ENCODE measurements around the gene PANK1. TPM values are rescaled to one million over a fixed set of nuclear protein-coding genes. Genes with fewer than 3 reads are reported as not detected.
"Not testable (repeated sequence)": the region's sequence is repeated elsewhere in the genome, so short reads cannot be mapped to it uniquely, and the experiment has no call there.

PANK1 gene
- total RNA-seq, 4 donors from 2014 or later: 2.0 to 5.0 (median 3.6) TPM

DNA sequence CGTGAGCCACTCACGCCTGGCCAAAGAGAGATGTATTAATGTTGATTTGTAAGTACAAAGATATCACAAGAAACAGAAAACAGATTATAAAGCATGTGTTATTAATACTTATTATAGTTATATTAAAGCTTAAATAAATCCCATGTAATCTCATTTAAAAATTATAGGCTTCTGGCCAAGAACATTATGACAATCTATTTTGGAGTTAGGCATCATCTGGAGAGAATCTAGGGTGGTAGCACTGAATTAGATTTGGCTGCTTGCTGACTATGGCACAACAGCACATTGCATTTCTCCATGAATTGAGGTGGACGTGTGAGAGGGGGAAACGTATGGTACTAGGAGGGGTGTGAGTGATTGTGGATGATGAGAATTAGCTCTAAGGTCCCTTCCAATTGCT is 92.8 kb downstream of the PANK1 start:
- whole genome bisulfite sequencing: 86% methylated on average over 4 of the region's 4 CpGs
- Histone ChIP-seq H3K36me3 (no peaks in the 10 kb centered on the region), H3K27ac (replicated peaks in 1 of 4) (no peak overlapping the region), H3K9me3 (no peaks in the 10 kb centered on the region), H3K27me3 (no peaks in the 10 kb centered on the region), H3K4me3 (no peak overlapping the region), H3K4me1 (peaks cover 0 to 7% (median 5%) of the 10 kb centered on the region in 4 donors)
- TF ChIP-seq POLR2A (IDR thresholded peaks at IDR 0.05; ENCODE audit: low read depth): no peak
- TF ChIP-seq, protein P1, sequence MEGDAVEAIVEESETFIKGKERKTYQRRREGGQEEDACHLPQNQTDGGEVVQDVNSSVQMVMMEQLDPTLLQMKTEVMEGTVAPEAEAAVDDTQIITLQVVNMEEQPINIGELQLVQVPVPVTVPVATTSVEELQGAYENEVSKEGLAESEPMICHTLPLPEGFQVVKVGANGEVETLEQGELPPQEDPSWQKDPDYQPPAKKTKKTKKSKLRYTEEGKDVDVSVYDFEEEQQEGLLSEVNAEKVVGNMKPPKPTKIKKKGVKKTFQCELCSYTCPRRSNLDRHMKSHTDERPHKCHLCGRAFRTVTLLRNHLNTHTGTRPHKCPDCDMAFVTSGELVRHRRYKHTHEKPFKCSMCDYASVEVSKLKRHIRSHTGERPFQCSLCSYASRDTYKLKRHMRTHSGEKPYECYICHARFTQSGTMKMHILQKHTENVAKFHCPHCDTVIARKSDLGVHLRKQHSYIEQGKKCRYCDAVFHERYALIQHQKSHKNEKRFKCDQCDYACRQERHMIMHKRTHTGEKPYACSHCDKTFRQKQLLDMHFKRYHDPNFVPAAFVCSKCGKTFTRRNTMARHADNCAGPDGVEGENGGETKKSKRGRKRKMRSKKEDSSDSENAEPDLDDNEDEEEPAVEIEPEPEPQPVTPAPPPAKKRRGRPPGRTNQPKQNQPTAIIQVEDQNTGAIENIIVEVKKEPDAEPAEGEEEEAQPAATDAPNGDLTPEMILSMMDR (IDR thresholded peaks at IDR 0.05): no peak
- no peak for DNase-seq (ENCODE audit: extremely low spot score)
- intact Hi-C loops (cut with DNase I): no loop called here

DNA sequence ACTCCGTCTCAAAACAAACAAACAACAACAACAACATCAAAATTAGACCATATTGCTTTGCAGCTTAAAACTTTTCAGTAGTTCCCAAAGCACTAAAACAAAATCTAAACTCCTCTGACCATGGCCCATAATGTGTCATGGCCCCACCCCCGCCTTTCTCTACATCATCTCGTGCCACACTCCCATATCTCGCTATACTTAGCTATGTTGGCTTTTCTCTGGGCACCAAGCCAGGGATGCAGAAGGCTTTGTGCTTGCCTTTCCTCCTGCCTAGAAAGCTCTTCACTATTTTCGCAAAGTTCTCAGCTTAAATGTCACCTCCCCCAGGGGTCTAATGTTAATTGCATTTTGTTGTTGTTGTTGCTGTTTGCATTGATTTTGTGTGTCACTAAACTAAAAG is 94.5 kb downstream of the PANK1 start:
- 71% methylated on average over 5 of the region's 5 CpGs for WGBS
- no peak overlapping the region for H3K27ac ChIP-seq (replicated peaks in 1 of 4)
- TF ChIP-seq POLR2A (IDR thresholded peaks at IDR 0.05; ENCODE audit: low read depth) (no peak), EP300 (IDR thresholded peaks at IDR 0.05) (no peak), POLR2AphosphoS5 (IDR thresholded peaks at IDR 0.05) (no peak)
- TF ChIP-seq, protein P1 (IDR thresholded peaks at IDR 0.05): no peak
- no peak for DNase-seq (ENCODE audit: extremely low spot score)
- H3K27me3 ChIP-seq: no peaks in the 10 kb centered on the region
- intact Hi-C loops (cut with DNase I): no loop called here
- no peaks in the 10 kb centered on the region for H3K36me3 ChIP-seq
- no peaks in the 10 kb centered on the region for H3K9me3 ChIP-seq
- H3K4me1 ChIP-seq: peaks cover 0 to 7% (median 5%) of the 10 kb centered on the region in 4 donors
- H3K4me3 ChIP-seq: no peak overlapping the region

DNA sequence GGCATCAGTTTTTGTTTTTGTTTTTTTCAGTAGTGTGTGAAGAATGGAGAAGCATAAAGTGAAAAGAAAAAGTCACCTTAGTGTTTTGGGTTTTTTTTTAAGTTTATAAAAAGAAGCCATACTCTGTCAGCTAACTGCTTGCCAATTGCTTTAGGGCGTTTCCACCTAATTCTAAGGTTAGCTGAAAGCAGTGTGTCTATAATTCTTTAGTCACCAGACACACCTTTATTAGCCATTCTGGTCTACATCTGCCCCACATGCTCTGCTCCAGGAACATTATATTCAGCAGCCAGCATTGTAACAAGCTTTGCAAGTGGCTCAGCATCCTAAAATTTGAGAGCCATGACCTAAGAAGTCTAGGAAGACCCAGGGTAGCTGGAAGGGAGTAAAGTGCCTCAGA is 95.5 kb downstream of the PANK1 start:
- WGBS: 70% methylated on average over 1 of the region's 1 CpG
- no peak for DNase-seq (ENCODE audit: extremely low spot score)
- TF ChIP-seq, protein P1 (IDR thresholded peaks at IDR 0.05): no peak
- no peak for TF ChIP-seq POLR2AphosphoS5 (IDR thresholded peaks at IDR 0.05)
- TF ChIP-seq POLR2A (IDR thresholded peaks at IDR 0.05; ENCODE audit: low read depth): no peak
- no peak for TF ChIP-seq EP300 (IDR thresholded peaks at IDR 0.05)

DNA sequence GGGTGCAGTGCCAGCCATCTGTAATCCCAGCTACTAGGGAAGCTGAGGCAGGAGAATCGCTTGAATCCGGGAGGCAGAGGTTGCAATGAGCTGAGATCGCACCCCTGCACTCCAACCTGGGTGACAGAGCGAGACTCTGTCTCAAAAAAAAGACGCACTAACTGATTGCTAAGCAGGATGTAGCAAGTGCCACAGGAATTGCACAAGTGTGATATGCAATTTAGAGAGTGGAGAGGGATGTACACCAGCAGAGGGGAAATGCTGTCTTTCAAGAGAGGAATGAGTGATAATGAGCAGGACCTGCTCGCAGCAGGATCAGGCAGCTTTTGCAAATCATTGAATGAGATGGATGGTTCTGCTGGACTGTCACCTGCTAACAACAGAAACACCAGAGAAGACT is 96.4 kb downstream of the PANK1 start:
- TF ChIP-seq EP300 (IDR thresholded peaks at IDR 0.05): no peak
- TF ChIP-seq POLR2A (IDR thresholded peaks at IDR 0.05; ENCODE audit: low read depth): no peak
- TF ChIP-seq, protein P1 (IDR thresholded peaks at IDR 0.05): no peak
- TF ChIP-seq POLR2AphosphoS5 (IDR thresholded peaks at IDR 0.05): no peak
- H3K27ac ChIP-seq (replicated peaks in 1 of 4): no peak overlapping the region
- H3K9me3 ChIP-seq: no peaks in the 10 kb centered on the region
- no peak overlapping the region for H3K4me3 ChIP-seq
- intact Hi-C loops (cut with DNase I): no loop called here
- peaks cover 0 to 6% (median 4%) of the 10 kb centered on the region in 4 donors for H3K4me1 ChIP-seq
- H3K27me3 ChIP-seq: no peaks in the 10 kb centered on the region
- 70% methylated on average over 6 of the region's 6 CpGs for WGBS
- no peaks in the 10 kb centered on the region for H3K36me3 ChIP-seq
- no peak for DNase-seq (ENCODE audit: extremely low spot score)

More for the DNA sequence above, 95.5 kb downstream of the PANK1 start:
- H3K9me3 ChIP-seq: no peaks in the 10 kb centered on the region
- H3K4me1 ChIP-seq: peaks cover 0 to 7% (median 5%) of the 10 kb centered on the region in 4 donors
- no peaks in the 10 kb centered on the region for H3K27me3 ChIP-seq
- H3K36me3 ChIP-seq: no peaks in the 10 kb centered on the region
- H3K4me3 ChIP-seq: no peak overlapping the region
- intact Hi-C loops (cut with DNase I): no loop called here
- H3K27ac ChIP-seq (replicated peaks in 1 of 4): no peak overlapping the region

DNA sequence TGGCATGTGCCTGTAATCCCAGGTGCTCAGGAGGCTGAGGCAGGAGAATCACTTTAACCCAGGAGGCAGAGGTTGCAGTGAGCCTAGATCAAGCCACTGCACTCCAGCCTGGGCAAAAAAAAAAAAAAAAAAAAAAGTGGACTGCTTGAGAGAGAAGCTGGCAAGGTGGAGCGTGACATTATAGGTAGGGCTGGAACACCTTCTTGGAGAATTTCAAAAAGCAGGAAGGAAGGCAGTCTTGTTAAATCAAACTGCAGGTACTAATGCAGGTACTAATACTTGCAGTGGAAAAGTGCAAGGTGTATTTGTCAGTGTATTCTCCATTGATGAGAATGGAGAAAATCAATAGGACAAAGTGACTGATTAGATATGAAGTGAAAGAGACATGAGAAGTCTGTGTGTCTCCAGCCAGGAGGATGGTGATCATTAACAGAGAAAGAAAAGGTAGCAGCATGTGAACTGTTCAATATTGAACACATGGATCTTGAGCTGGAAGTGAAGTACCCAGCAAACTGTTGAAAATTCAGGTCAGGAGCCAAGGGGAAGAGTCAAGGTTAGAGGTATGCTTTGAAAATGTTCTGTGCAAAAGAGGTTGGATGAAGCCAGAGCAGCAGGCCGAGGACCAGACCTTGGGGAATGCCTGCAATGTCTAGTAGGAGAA is 97.1 kb downstream of the PANK1 start:
- H3K36me3 ChIP-seq: no peaks in the 10 kb centered on the region
- H3K27me3 ChIP-seq: no peaks in the 10 kb centered on the region
- H3K27ac ChIP-seq (replicated peaks in 1 of 4): no peak overlapping the region
- intact Hi-C loops (cut with DNase I): no loop called here
- DNase-seq (ENCODE audit: extremely low spot score): no peak
- 70% methylated on average over 2 of the region's 2 CpGs for WGBS
- H3K4me1 ChIP-seq: no peaks in the 10 kb centered on the region
- no peaks in the 10 kb centered on the region for H3K9me3 ChIP-seq
- no peak for TF ChIP-seq POLR2AphosphoS5 (IDR thresholded peaks at IDR 0.05)
- TF ChIP-seq, protein P1 (IDR thresholded peaks at IDR 0.05): no peak
- TF ChIP-seq POLR2A (IDR thresholded peaks at IDR 0.05; ENCODE audit: low read depth): no peak
- no peak for TF ChIP-seq EP300 (IDR thresholded peaks at IDR 0.05)
- H3K4me3 ChIP-seq: no peak overlapping the region

DNA sequence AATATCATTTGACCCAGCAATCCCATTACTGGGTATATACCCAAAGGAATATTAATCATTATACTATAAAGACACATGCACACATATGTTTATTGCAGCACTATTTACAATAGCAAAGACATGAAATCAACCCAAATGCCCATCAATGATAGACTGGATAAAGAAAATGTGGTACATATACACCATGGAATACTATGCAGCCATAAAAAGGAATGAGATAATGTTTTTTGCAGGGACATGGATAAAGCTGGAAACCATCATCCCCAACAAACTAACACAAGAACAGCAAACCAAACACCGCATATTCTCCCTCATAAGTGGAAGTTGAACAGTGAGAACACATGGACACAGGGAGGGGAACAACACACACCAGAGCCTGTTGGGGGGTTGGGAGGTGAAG is 98.4 kb downstream of the PANK1 start:
- H3K4me3 ChIP-seq; H3K36me3 ChIP-seq; H3K27me3 ChIP-seq; intact Hi-C loops (cut with DNase I); H3K9me3 ChIP-seq; H3K27ac ChIP-seq (replicated peaks in 1 of 4); H3K4me1 ChIP-seq; DNase-seq (ENCODE audit: extremely low spot score): not testable (repeated sequence)
- 100% methylated on average over 1 of the region's 1 CpG for WGBS

Data from esophagus muscularis mucosa (tissue), 4 donors.